Urinary bladder (tissue), 4 donors: ENCODE results near the gene PTPRO. TPM values are rescaled to one million over a fixed set of nuclear protein-coding genes. Genes with fewer than 3 reads are reported as not detected.

Experiments
- DNase-seq: peaks from one replicate; pipeline ENCODE4 v3.0.0-alpha.2; 2015; ENCODE audit errors: extremely low spot score
- H3K27ac ChIP-seq: one replicate; pipeline ENCODE4 v1.5.1; 2013; ENCODE audit warnings: low read depth, mild to moderate bottlenecking, moderate library complexity
- H3K36me3 ChIP-seq: one replicate; pipeline ENCODE4 v1.6.1; 2013; ENCODE audit warnings: mild to moderate bottlenecking, moderate library complexity; ENCODE audit not compliant: insufficient read depth
- H3K4me1 ChIP-seq: one replicate; pipeline ENCODE4 v1.6.1; 2013; ENCODE audit warnings: mild to moderate bottlenecking, moderate library complexity; ENCODE audit not compliant: insufficient read depth
- H3K4me3 ChIP-seq: one replicate; pipeline ENCODE4 v1.5.1; 2013; ENCODE audit warnings: low read depth, low read length
- WGBS: extraction: QIAGEN DNeasy Blood & Tissue Kit; methylation state at CpG from one replicate; pipeline ENCODE4 v1.1.7; 2013; 5-methylcytosine and 5-hydroxymethylcytosine counted together
- polyA plus RNA-seq: library from polyadenylated mRNA; stranded (reverse); fragments of 200-250 nt; gene quantifications from one replicate; pipeline ENCODE4 v1.2.3, GENCODE V29; 2013
- total RNA-seq: library from RNA; depleted of rRNA; stranded (reverse); fragments of >200 nt; gene quantifications from one replicate; pipeline ENCODE4 v1.2.3, GENCODE V29; 2014
- donor health status: healthy with polysubstance abuse.
- donor health status: healthy.

The PTPRO gene
- total RNA-seq (4.8 TPM), polyA plus RNA-seq (0.91 TPM)

- Histone ChIP-seq H3K27ac (no peak within 1 kb of the TSS), H3K4me1 (peaks cover 2% of the 10 kb centered on the region), H3K4me3 (peak within 1 kb of the TSS; percentile 35), H3K36me3 (no peaks in the 10 kb centered on the region)
- under 1% methylated on average over 70 of the region's 70 CpGs for WGBS
- no peak for DNase-seq
These were observed at the start of gene PTPRO for GRCh38 chr12:15322164-15323061. TSS of gene PTPRO (plus strand) at chr12:15322508.

- no peak for DNase-seq
- Histone ChIP-seq H3K36me3 (no peaks in the 10 kb centered on the region), H3K4me1 (no peaks in the 10 kb centered on the region), H3K27ac (no peak overlapping the region), H3K4me3 (no peak overlapping the region)
- 91% methylated on average over 3 of the region's 3 CpGs for WGBS
These were observed 48.4 kb upstream of the PTPRO start for GRCh38 chr12:15273896-15274295.

GRCh38 chr12:15274561-15274967, 47.7 kb upstream of the PTPRO start:
- H3K36me3 ChIP-seq: no peaks in the 10 kb centered on the region
- no peak overlapping the region for H3K4me3 ChIP-seq
- no peak overlapping the region for H3K27ac ChIP-seq
- no peak for DNase-seq
- 62% methylated on average over 3 of the region's 3 CpGs for WGBS
- H3K4me1 ChIP-seq: no peaks in the 10 kb centered on the region

GRCh38 chr12:15276088-15276698, 46.1 kb upstream of the PTPRO start:
- 43% methylated on average over 8 of the region's 8 CpGs for WGBS
- H3K4me3 ChIP-seq: no peak overlapping the region
- H3K36me3 ChIP-seq: no peaks in the 10 kb centered on the region
- no peak overlapping the region for H3K27ac ChIP-seq
- no peak for DNase-seq
- H3K4me1 ChIP-seq: no peaks in the 10 kb centered on the region

GRCh38 chr12:15278816-15279658, 43.3 kb upstream of the PTPRO start:
- H3K27ac ChIP-seq: no peak overlapping the region
- H3K36me3 ChIP-seq: no peaks in the 10 kb centered on the region
- WGBS: 23% methylated on average over 10 of the region's 10 CpGs
- no peak overlapping the region for H3K4me3 ChIP-seq
- H3K4me1 ChIP-seq: no peaks in the 10 kb centered on the region
- DNase-seq: no peak

GRCh38 chr12:15280930-15281329, 41.4 kb upstream of the PTPRO start:
- no peak for DNase-seq
- Histone ChIP-seq H3K27ac (no peak overlapping the region), H3K36me3 (no peaks in the 10 kb centered on the region), H3K4me3 (no peak overlapping the region), H3K4me1 (no peaks in the 10 kb centered on the region)
- WGBS: 91% methylated on average over 2 of the region's 2 CpGs

GRCh38 chr12:15289192-15289591, 33.1 kb upstream of the PTPRO start:
- WGBS: 62% methylated on average over 1 of the region's 1 CpG
- Histone ChIP-seq H3K36me3 (no peaks in the 10 kb centered on the region), H3K4me3 (no peak overlapping the region), H3K4me1 (no peaks in the 10 kb centered on the region), H3K27ac (no peak overlapping the region)
- no peak for DNase-seq

- no peak for DNase-seq
- WGBS: 84% methylated on average over 3 of the region's 3 CpGs
- no peak overlapping the region for H3K4me3 ChIP-seq
- no peaks in the 10 kb centered on the region for H3K36me3 ChIP-seq
- H3K27ac ChIP-seq: no peak overlapping the region
- H3K4me1 ChIP-seq: no peaks in the 10 kb centered on the region
These were observed 28.6 kb upstream of the PTPRO start for GRCh38 chr12:15293731-15294130.

- no peaks in the 10 kb centered on the region for H3K36me3 ChIP-seq
- H3K4me1 ChIP-seq: no peaks in the 10 kb centered on the region
- 81% methylated on average over 2 of the region's 2 CpGs for WGBS
- H3K27ac ChIP-seq: no peak overlapping the region
- DNase-seq: no peak
- H3K4me3 ChIP-seq: no peak overlapping the region
These were observed 22.4 kb upstream of the PTPRO start for GRCh38 chr12:15299947-15300346.

- Histone ChIP-seq H3K4me1 (no peaks in the 10 kb centered on the region), H3K36me3 (no peaks in the 10 kb centered on the region), H3K27ac (no peak overlapping the region), H3K4me3 (no peak overlapping the region)
- DNase-seq: no peak
- WGBS: 95% methylated on average over 2 of the region's 2 CpGs
These were observed 18.0 kb upstream of the PTPRO start for GRCh38 chr12:15304296-15304695.

- no peak overlapping the region for H3K4me3 ChIP-seq
- H3K27ac ChIP-seq: no peak overlapping the region
- H3K36me3 ChIP-seq: no peaks in the 10 kb centered on the region
- H3K4me1 ChIP-seq: no peaks in the 10 kb centered on the region
- 83% methylated on average over 3 of the region's 3 CpGs for WGBS
- no peak for DNase-seq
These were observed 15.7 kb upstream of the PTPRO start for GRCh38 chr12:15306605-15307004.

- no peaks in the 10 kb centered on the region for H3K4me1 ChIP-seq
- no peak overlapping the region for H3K27ac ChIP-seq
- no peak overlapping the region for H3K4me3 ChIP-seq
- no peaks in the 10 kb centered on the region for H3K36me3 ChIP-seq
- no peak for DNase-seq
- WGBS: 94% methylated on average over 1 of the region's 1 CpG
These were observed 15.2 kb upstream of the PTPRO start for GRCh38 chr12:15307079-15307478.

- Histone ChIP-seq H3K27ac (no peak overlapping the region), H3K4me3 (no peak overlapping the region), H3K4me1 (peaks cover 2% of the 10 kb centered on the region), H3K36me3 (no peaks in the 10 kb centered on the region)
- WGBS: 69% methylated on average over 4 of the region's 4 CpGs
- no peak for DNase-seq
These were observed 3.5 kb upstream of the PTPRO start for GRCh38 chr12:15318841-15319240.
